A549 (cell line): ENCODE data around the gene IQCN. TPM values are rescaled to one million over a fixed set of nuclear protein-coding genes. Genes with fewer than 3 reads are reported as not detected.

Source experiments
- ATAC-seq, 2 experiments: fragments of 200-7000 bp in 1 of 2; fragments of >200 bp in 1 of 2; cut with Nextera tagmentation in 1 of 2; cut with Tn5 transposase in 1 of 2; 3 replicates each; pipeline versions ENCODE4 v1.8.0 to v1.9.1; 2018 to 2020; ENCODE audit warnings: mild to moderate bottlenecking in 1 of 2, moderate library complexity in 1 of 2
- CTCF ChIA-PET: fragments of 300-600 bp; sonication (Branson Sonifier 250); formaldehyde crosslinking; extraction: SDS; loops from one replicate; lab custom pipeline; 2021; ENCODE audit warnings: antibody characterized with exemption, inconsistent platforms; lab: Yijun Ruan, JAX
- POLR2A ChIA-PET: fragments of 350-600 bp; formaldehyde crosslinking; extraction: SDS; loops from one replicate; lab custom pipeline; 2021; ENCODE audit warnings: antibody characterized with exemption, inconsistent platforms; lab: Yijun Ruan, JAX
- DNase-seq, 2 experiments: peaks; one replicate each; pipeline versions ENCODE4 v3.0.0 to v3.0.0-alpha.2; 2011 to 2016; ENCODE audit warnings: low read depth in 1 of 2, low spot score in 1 of 2
- FAIRE-seq: peaks from 2 replicates; lab custom pipeline; 2011; peaks lifted over from hg19 to GRCh38; lab: Jason Lieb, UNC
- H3K27ac ChIP-seq, 2 experiments: fragments of >200 bp; sonication (Bioruptor Twin); formaldehyde crosslinking; 3 replicates each; pipeline ENCODE4 v1.5.1; 2016 to 2017
- H3K4me1 ChIP-seq: fragments of >200 bp; sonication (Bioruptor Twin); formaldehyde crosslinking; 3 replicates; pipeline ENCODE4 v1.6.1; 2016
- H3K4me2 ChIP-seq: fragments of >200 bp; sonication (Bioruptor Twin); formaldehyde crosslinking; 3 replicates; pipeline ENCODE4 v1.6.1; 2016
- H3K4me3 ChIP-seq: fragments of >200 bp; sonication (Bioruptor Twin); formaldehyde crosslinking; 3 replicates; pipeline ENCODE4 v1.5.1; 2016
- H3K9me3 ChIP-seq: fragments of >200 bp; sonication (Bioruptor Twin); formaldehyde crosslinking; 3 replicates; pipeline ENCODE4 v1.6.1; 2016
- BHLHE40 ChIP-seq: IDR thresholded peaks from 2 replicates; pipeline ENCODE4 v1.6.1; 2012; ENCODE audit warnings: low read depth, low read length, inconsistent platforms
- CTCF ChIP-seq: fragments of >200 bp; sonication (Bioruptor Twin); formaldehyde crosslinking; IDR thresholded peaks from 3 replicates; pipeline ENCODE4 v1.5.1; 2016
- E2F6 ChIP-seq: IDR thresholded peaks from 2 replicates; pipeline ENCODE4 v1.6.1; 2012; ENCODE audit warnings: low read depth, borderline replicate concordance
- EHF ChIP-seq: fragments of 250-450 bp; sonication (Bioruptor Pico); IDR thresholded peaks from 2 replicates; pipeline ENCODE4 v1.5.0; 2020; ENCODE audit warnings: mild to moderate bottlenecking
- EHMT2 ChIP-seq: fragments of 200-600 bp; sonication (generic); IDR thresholded peaks from 2 replicates; pipeline ENCODE4 v1.6.1; 2016; ENCODE audit warnings: antibody characterized with exemption, low read depth, mild to moderate bottlenecking, moderate library complexity
- EP300 ChIP-seq, 2 experiments: fragments of >200 bp; sonication (Bioruptor Twin); formaldehyde crosslinking; IDR thresholded peaks; 2 replicates in 1 of 2; 3 replicates in 1 of 2; pipeline ENCODE4 v1.6.1; 2016 to 2017
- HES2 ChIP-seq: fragments of >200 bp; sonication (Bioruptor Twin); formaldehyde crosslinking; IDR thresholded peaks from 2 replicates; pipeline ENCODE4 v1.6.1; 2016
- HEYL ChIP-seq: fragments of 250-450 bp; sonication (Bioruptor Pico); IDR thresholded peaks from 2 replicates; pipeline ENCODE4 v1.8.0; 2021; ENCODE audit warnings: mild to moderate bottlenecking, moderate library complexity
- HMGXB4 ChIP-seq: fragments of 250-450 bp; sonication (Bioruptor Pico); IDR thresholded peaks from 2 replicates; pipeline ENCODE4 v1.5.0; 2021; ENCODE audit warnings: mild to moderate bottlenecking, moderate library complexity, borderline replicate concordance
- HOXB5 ChIP-seq: fragments of 250-450 bp; sonication (Bioruptor Pico); IDR thresholded peaks from 2 replicates; pipeline ENCODE4 v1.5.0; 2020; ENCODE audit warnings: mild to moderate bottlenecking, moderate library complexity
- KDM1A ChIP-seq: fragments of 200-600 bp; sonication (generic); IDR thresholded peaks from 2 replicates; pipeline ENCODE4 v1.6.1; 2016; ENCODE audit warnings: low read depth, mild to moderate bottlenecking
- KDM5A ChIP-seq: fragments of 200-600 bp; sonication (generic); IDR thresholded peaks from 2 replicates; pipeline ENCODE4 v1.6.1; 2016; ENCODE audit warnings: antibody characterized with exemption, mild to moderate bottlenecking
- MAX ChIP-seq: IDR thresholded peaks from 2 replicates; pipeline ENCODE4 v1.6.1; 2012
- NPAS2 ChIP-seq: fragments of 250-450 bp; sonication (Bioruptor Pico); IDR thresholded peaks from 2 replicates; pipeline ENCODE4 v1.8.0; 2022; ENCODE audit warnings: mild to moderate bottlenecking, moderate library complexity, borderline replicate concordance
- PHF8 ChIP-seq: fragments of 200-600 bp; sonication (generic); IDR thresholded peaks from 2 replicates; pipeline ENCODE4 v1.6.1; 2016; ENCODE audit warnings: low read depth, mild to moderate bottlenecking, antibody characterized with exemption, moderate library complexity, borderline replicate concordance
- POLR2AphosphoS2 ChIP-seq: conservative IDR thresholded peaks from 2 replicates; pipeline ENCODE4 v1.6.1; 2012; ENCODE audit warnings: low read length, improper control_type of control experiment, inconsistent platforms
- RAD21 ChIP-seq, 2 experiments: fragments of >200 bp in 1 of 2; sonication (Bioruptor Twin) in 1 of 2; formaldehyde crosslinking in 1 of 2; IDR thresholded peaks in 1 of 2; conservative IDR thresholded peaks in 1 of 2; 2 replicates in 1 of 2; 3 replicates in 1 of 2; pipeline ENCODE4 v1.6.1; 2012 to 2018; ENCODE audit warnings: inconsistent platforms in 1 of 2
- REST ChIP-seq: fragments of 200-600 bp; sonication (generic); IDR thresholded peaks from 2 replicates; pipeline ENCODE4 v1.6.1; 2016; ENCODE audit warnings: antibody characterized with exemption, mild to moderate bottlenecking, moderate library complexity
- SMC3 ChIP-seq: fragments of >200 bp; sonication (Bioruptor Twin); formaldehyde crosslinking; IDR thresholded peaks from 3 replicates; pipeline ENCODE4 v1.6.1; 2018; ENCODE audit warnings: inconsistent platforms
- SREBF2 ChIP-seq: fragments of 450-650 bp; IDR thresholded peaks from 2 replicates; pipeline ENCODE4 v1.6.1; 2014; ENCODE audit warnings: mild to moderate bottlenecking, moderate library complexity
- TFCP2L1 ChIP-seq: fragments of 250-450 bp; sonication (Bioruptor Pico); IDR thresholded peaks from 2 replicates; pipeline ENCODE4 v1.5.0; 2021; ENCODE audit warnings: mild to moderate bottlenecking
- TP53 ChIP-seq: fragments of 250-450 bp; sonication (Bioruptor Pico); IDR thresholded peaks from 2 replicates; pipeline ENCODE4 v1.5.0; 2021; ENCODE audit warnings: mild to moderate bottlenecking, moderate library complexity
- ZNF302 ChIP-seq: fragments of 250-450 bp; sonication (Bioruptor Pico); IDR thresholded peaks from 2 replicates; pipeline ENCODE4 v1.9.0; 2021; ENCODE audit warnings: inconsistent platforms, mild to moderate bottlenecking, moderate library complexity
- WGBS: methylation state at CpG from one replicate; pipeline ENCODE4 v1.1.6; 2017; ENCODE audit errors: missing lambda C conversion rate; 5-methylcytosine and 5-hydroxymethylcytosine counted together
- polyA plus RNA-seq, 4 experiments: library from polyadenylated mRNA; depleted of rRNA in 3 of 4; stranded (reverse); fragments of >200 nt; fragmentation: RNase III in 1 of 4; extraction: RNeasy Plus Mini Kit Qiagen cat#74134 plus additional on column Dnase treatment in 1 of 4; gene quantifications; 2 replicates in 3 of 4; 3 replicates in 1 of 4; pipeline ENCODE4 v1.2.3, GENCODE V29; 2011 to 2017

Gene IQCN
- polyA plus RNA-seq, 2 of the 4 experiments (the other 2 are of a cell fraction), result 0.34 to 0.50 TPM

GRCh38 chr19:18321734-18322102 lies 47.5 kb upstream of the IQCN start:
- ChIA-PET POLR2A (interaction anchor here (1.2 to 3.9 kb wide), 6 partner anchors 17 to 129 kb away, joined by 3 to 121 read pairs (median 10); partner anchors contain the start of genes GDF15, IQCN, JUND and MPV17L2), CTCF (interaction anchor here (1.0 to 5.9 kb wide), 12 partner anchors 10 to 113 kb away, joined by 3 to 120 read pairs (median 4); partner anchors contain the start of genes IQCN and JUND)
- peak overlapping the region; percentile 93 for H3K27ac ChIP-seq
- FAIRE-seq (no peak), DNase-seq (no peak), ATAC-seq (no peak)
- H3K4me2 ChIP-seq, result peak overlapping the region; percentile 78
- TF ChIP-seq HES2 (no peak), HEYL (no peak), E2F6 (no peak), BHLHE40 (no peak), SREBF2 (no peak), TFCP2L1 (no peak)
- no peaks in the 10 kb centered on the region for H3K9me3 ChIP-seq
- H3K4me1 ChIP-seq, result peaks cover 40% of the 10 kb centered on the region
- WGBS, result 86% methylated on average over 9 of the region's 9 CpGs
- H3K4me3 ChIP-seq, result peak overlapping the region; percentile 60

- ATAC-seq (no peak), DNase-seq (no peak), FAIRE-seq (no peak)
- ChIA-PET POLR2A (interaction anchor here (0.5 to 3.9 kb wide), 4 partner anchors 16 to 41 kb away, joined by 3 to 121 read pairs (median 32); partner anchors contain the start of gene JUND), CTCF (interaction anchor here (0.5 to 5.9 kb wide), 15 partner anchors 8 to 143 kb away, joined by 3 to 120 read pairs (median 4); partner anchors contain the start of genes IQCN and JUND)
- Histone ChIP-seq H3K27ac (peak overlapping the region in 1 of 2 experiments; percentile 93; a peak in 3 of 6 replicates), H3K9me3 (no peaks in the 10 kb centered on the region), H3K4me1 (peaks cover 40% of the 10 kb centered on the region), H3K4me3 (no peak overlapping the region), H3K4me2 (peak overlapping the region; percentile 78)
- 84% methylated on average over 14 of the region's 14 CpGs for WGBS
- no peak for TF ChIP-seq NPAS2 (CRISPR knock-in tag)
- TF ChIP-seq POLR2AphosphoS2, result no peak
- no peak for TF ChIP-seq RAD21 (conservative IDR thresholded peaks at IDR 0.05 in 1 of 2, IDR thresholded peaks at IDR 0.05 in 1 of 2)
- TF ChIP-seq HOXB5 (CRISPR knock-in tag), result no peak
- TF ChIP-seq SMC3, result no peak
- TF ChIP-seq ZNF302 (CRISPR knock-in tag), result no peak
- no peak for TF ChIP-seq KDM5A
- no peak for TF ChIP-seq EHMT2
Observed at GRCh38 chr19:18320865-18321733, 46.8 kb upstream of the IQCN start.

GRCh38 chr19:18319591-18320135 lies 45.4 kb upstream of the IQCN start:
- no peak for FAIRE-seq
- H3K4me1 ChIP-seq, result peaks cover 39% of the 10 kb centered on the region
- ChIA-PET CTCF (interaction anchor here (0.5 to 5.9 kb wide), 5 partner anchors 9 to 86 kb away, joined by 3 to 120 read pairs (median 3); partner anchors contain the start of genes IQCN and JUND), POLR2A (interaction anchor here (3.6 to 3.9 kb wide), 2 partner anchors 27 to 40 kb away, joined by 48 to 121 read pairs; partner anchors contain the start of gene JUND)
- no peak for ATAC-seq
- 75% methylated on average over 7 of the region's 7 CpGs for WGBS
- H3K4me2 ChIP-seq, result no peak overlapping the region
- no peaks in the 10 kb centered on the region for H3K9me3 ChIP-seq
- H3K4me3 ChIP-seq, result no peak overlapping the region
- TF ChIP-seq CTCF, result no peak
- no peak for TF ChIP-seq SMC3
- no peak for TF ChIP-seq TP53
- TF ChIP-seq HMGXB4 (CRISPR knock-in tag), result no peak
- TF ChIP-seq EP300 (IDR thresholded peaks at IDR 0.05), result no peak
- no peak for TF ChIP-seq PHF8
- no peak for TF ChIP-seq REST
- TF ChIP-seq EHF (CRISPR knock-in tag), result no peak
- TF ChIP-seq KDM1A, result no peak
- no peak for TF ChIP-seq MAX
- TF ChIP-seq, all 56 proteins: peak for 0
- DNase-seq, result no peak
- H3K27ac ChIP-seq, result peak overlapping the region in 1 of 2 experiments; percentile 27; a peak in 3 of 6 replicates
